Smooth muscle cell of the brain vasculature (primary cell): ENCODE measurements around the gene GABBR2.

ENCODE experiments used
- DNase-seq: peaks from one replicate; pipeline ENCODE4 v3.0.0-alpha.2; 2012; ENCODE audit warnings: low read depth, low spot score

GABBR2 gene

DNA sequence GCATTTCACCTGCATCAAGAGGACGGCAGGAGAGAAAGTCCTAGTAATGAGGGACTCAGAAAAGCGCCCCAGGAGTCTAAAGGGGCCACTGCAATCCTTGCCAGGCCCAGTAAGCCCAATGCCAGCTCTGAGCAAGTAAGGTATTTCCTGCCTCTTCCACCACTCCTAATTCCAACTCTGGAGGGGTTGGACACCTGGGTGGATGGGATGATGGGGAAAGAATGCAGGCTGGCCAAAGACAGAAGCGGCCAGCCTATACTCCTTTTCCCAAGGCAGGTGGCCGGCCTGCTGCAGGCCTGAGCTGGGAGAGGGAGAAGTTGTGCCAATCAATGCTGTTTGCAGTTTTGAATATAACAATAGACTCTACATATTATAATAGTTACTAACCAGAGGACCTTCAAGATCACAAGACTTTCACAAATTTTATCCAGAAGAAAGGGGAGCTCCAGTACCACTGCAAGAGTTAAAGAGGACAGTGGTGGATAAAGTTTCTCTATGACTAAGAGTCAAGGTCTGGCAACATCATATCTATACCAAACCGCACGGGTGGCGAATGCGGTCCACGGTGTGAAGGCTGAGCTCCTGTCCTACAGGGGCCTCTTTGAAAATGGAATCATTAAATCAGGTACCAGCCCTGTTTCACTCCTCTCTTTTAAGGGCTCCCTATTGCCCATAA is 338.3 kb downstream of the GABBR2 start:
- no peak for DNase-seq

DNA sequence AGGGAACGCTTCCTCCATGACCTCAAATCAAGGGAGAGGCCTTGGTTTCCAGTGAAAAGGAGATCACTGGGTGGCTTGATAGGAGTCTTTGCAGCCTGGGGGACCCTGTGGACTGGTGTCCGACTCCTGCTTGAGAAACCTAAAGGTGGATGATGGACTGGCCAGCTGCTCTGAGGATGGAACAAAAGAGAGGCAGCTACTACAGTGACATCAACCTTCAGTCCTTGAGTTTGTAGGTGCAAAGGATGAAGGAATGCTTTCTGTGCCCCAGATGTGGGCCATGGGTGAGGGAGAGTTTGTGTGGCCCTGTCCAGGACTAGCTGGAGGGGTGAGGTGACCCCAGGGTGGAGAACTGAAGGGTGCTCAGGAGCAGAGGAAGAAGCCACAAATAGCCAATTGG is 338.8 kb downstream of the GABBR2 start:
- no peak for DNase-seq

GRCh38 chr9:98369471-98369870 is 339.3 kb downstream of the GABBR2 start:
- DNase-seq = no peak

GRCh38 chr9:98369066-98369425 is 339.7 kb downstream of the GABBR2 start:
- DNase-seq = no peak

DNA sequence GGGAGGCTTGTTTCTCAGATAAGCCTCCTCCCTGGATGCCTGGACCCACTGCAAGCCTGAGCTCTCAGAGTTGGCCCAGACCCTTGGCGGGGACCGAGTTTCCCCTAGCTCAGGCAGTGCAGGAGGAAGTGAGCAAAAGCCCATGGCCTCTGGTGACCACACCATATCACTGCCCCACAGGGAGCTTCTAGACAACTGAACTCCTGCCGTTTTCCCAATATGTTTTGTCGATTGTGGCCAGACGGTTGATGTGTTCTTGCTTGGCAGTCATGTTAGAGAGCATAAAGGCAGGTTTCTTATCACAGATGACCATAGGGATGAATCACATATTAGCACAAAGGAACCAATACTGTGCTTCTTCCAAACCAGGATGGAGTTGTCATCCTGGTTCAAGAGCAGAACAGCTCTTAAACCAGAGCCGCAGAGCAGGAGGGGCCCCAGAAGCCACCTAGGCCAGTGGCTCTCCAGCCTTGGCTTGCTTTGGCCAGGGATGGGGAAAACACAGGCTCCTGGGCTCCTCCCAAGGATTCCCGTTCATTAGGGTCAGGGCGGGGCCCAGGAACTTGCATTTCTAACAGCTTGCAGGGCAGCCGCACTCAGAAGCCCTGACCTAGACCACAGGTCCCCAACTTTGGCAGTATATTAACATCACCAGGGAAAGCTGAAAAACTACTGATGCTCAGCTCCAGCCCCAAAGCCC is 340.2 kb downstream of the GABBR2 start:
- no peak for DNase-seq

- no peak for DNase-seq
These were observed 340.8 kb downstream of the GABBR2 start for GRCh38 chr9:98367923-98368322.

- no peak for DNase-seq
These were observed 341.3 kb downstream of the GABBR2 start for GRCh38 chr9:98367371-98367900.

DNA sequence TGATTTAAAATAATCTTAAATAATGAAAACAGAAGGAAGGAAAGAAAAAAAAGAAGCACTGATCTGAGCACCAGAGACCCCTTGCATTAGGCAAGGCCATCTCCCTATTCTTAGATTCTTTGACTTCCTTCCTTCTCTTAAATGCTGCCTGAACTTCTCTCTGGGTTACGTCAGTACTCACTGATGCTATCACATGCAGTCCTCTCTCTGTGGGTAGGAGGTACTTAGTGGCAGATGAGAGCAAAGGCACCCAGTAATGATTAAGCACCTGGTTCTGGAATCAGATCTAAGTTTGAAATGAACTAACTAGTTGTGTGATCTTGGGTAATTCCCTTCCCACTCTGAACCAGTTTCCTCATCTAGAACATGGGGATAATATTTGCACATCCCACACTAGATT is 343.0 kb downstream of the GABBR2 start:
- no peak for DNase-seq

DNA sequence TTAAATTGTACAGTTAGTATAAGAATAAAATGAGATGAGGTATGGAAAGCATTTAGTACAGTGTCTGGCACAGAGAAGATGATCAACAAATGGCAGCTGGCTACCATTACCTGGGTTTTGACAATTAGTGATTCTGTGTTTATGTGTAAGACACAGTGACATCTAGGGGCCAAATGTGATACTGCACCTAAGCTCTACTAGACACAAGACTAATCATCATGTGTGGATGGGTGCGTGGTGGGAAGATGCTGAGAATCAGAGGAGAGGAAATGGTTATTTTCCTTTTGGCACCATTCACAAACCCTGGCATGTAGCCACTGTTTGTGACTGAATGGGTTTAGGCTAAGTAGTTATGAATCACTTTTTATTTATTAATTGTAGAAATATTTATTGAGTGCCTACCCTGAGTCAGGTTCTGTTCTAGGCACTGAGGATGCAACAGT is 343.5 kb downstream of the GABBR2 start:
- DNase-seq = no peak

DNA sequence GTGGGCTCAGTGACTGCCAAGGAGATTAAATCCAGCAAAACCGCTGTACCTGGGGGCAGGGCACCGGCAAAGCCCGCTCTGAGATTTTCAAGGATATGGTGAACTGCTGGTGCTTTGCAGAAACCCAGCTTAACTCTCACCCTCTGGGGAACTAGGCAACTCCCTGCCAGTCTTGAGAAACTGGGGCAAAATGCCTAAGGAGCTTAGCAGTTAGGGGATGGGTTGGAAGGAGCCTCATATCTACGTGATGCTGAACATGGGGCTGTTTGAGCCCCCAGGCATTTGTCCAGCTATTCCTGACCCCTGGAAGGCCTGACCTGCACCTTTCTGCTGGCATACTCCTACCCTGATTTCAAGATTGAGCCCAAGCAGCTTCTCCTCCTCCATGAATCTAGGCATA is 344.6 kb downstream of the GABBR2 start:
- no peak for DNase-seq

- DNase-seq = no peak
These were observed 345.1 kb downstream of the GABBR2 start for GRCh38 chr9:98363644-98364043.

DNA sequence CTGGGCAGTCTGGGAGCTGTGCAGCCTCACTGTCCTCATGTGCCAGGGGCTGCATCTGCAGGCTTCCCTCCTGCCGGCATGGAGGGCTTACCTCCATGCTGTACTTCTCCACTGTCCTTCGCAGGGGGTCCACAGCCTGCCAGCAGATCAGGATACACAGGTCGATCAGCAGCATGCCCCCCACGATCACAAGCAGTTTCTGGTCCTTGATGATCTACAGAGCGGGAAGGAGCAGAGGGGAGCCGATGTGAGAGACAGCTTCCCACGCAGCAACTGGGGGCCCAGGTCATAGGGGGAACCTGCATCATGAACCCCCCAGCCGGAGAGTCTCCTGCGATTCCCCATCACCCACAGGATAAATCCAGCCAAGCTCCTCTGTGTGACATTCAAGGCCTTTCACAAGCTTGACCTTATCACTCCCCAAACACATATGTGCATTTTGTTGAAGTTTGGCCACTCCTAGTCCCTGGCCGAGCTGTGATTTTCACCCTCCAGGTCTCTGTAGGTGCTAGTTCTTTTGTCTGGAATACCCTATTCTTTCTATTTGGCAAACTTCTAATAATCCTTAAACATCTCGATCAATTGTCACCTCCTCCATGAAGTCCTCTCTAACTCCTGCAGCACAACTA is 346.0 kb downstream of the GABBR2 start:
- DNase-seq = no peak

- no peak for DNase-seq
These were observed 347.1 kb downstream of the GABBR2 start for GRCh38 chr9:98361645-98362044.

DNA sequence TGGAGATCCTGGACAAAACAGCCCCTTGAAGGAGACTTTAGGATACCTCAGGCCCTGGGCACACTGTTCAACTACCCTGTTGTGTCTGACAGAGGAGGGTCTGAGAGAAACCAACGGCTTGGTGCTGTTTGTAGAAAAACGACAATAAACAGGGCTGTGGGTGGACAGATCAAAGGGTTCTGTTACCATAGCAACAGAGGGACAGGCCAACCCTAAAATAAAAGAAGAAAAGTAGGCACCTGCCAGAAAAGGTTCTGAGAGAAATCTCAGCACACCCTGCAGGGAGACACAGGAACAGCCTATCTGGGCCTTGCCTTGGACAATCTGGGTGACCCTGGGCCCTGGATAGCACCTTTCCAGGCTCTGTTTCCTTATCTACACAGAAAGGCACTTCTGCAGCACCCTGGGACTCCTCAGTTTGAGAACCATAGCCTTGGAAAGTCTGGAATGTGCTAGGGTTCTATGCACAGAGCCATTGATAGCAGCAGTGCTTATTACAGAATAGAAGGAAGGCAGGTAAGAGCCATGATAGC is 348.5 kb downstream of the GABBR2 start:
- DNase-seq = no peak

- DNase-seq = no peak
These were observed 349.2 kb downstream of the GABBR2 start for GRCh38 chr9:98359569-98359968.

GRCh38 chr9:98357921-98358535 is 350.7 kb downstream of the GABBR2 start:
- DNase-seq = no peak

DNA sequence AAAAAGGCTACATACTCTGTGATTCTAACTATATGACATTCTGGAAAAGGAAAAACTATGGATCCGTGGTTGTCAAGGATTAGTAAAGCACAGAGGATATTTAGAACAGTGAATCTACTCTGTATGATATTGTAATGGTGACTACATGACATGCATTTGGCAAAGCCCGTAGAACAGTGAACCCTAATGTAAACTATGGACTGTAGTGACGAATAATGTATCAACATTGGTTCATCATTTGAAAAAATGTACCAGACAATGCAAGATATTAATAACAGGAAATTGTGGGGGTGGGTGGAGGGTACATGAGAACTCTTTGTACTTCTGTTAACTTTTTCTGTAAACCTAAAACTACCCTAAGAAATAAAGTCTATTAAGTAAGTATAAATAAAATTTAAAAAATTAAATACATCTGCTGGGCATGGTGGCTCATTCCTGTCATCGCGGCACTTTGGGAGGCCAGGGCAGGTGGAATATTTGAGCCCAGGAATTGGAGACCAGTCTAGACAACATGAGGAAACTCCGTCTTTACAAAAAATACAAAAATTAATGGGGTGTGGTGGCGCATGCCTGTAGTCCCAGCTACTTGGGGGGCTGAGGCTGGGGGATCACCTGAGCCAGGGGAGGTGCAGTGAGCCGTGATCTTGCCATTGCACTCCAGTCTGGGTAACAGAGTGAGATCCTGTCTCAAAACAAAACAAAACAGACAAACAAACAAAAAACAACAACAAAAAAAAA is 351.6 kb downstream of the GABBR2 start:
- DNase-seq = no peak

DNA sequence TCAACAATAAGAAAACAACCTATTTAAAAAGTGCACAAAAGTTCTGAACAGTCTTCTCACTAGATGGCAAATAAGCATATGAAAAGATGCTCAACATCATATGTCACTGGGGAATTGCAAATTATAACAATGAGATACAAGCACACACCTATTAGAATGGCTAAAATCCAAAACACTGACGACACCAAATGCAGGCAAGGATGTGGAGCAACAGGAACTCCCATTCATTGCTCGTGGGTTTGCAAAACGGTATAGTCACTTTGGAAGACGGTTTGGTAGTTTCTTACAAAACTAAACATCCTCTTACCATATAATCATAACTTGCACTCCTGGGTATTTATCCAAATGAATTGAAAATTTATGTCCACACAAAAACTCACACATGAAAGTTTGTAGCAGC is 352.4 kb downstream of the GABBR2 start:
- DNase-seq = no peak

DNA sequence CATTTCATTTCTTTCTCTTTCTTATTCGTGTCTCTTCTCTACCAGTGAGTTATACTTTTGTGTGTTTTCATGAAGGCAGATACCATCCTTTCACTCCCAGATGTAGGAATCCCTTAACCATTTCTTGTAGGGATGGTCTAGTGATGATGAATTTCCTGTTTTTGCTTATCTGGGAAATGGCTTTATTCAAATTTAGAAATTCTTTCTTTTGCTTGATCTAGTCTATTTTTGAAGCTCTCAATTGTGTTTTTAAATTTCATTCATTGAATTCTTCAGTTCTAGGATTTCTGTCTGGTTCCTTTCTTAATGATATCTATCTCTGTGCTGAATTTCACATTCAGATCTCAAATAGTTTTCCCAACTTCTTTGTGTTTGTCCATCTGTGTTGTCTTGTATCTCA is 357.4 kb downstream of the GABBR2 start:
- DNase-seq = no peak

DNA sequence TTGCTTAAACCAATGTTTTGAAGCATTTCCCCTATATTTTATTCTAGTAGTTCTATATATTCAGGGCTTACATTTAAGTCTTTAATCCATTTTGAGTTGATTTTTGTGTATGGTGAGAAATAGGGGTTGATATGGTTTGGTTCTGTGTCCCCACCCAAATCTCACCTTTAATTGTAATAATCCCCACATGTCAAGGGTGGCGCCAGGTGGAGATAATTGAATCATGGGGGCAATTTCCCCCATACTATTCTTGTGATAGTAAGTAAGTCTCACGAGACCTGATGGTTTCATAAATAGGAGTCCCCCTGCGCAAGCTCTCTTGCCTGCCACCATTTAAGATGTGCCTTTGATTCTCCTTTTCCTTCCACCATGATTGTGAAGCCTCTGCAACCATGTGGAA is 361.1 kb downstream of the GABBR2 start:
- no peak for DNase-seq

- no peak for DNase-seq
These were observed 363.7 kb downstream of the GABBR2 start for GRCh38 chr9:98345011-98345410.
